Thyroid gland (tissue), 4 donors: ENCODE data around the gene MAD1L1.

Experiments used
- POLR2A ChIP-seq, 2 donors: fragments of 450-650 bp; IDR thresholded peaks; one replicate each; pipeline ENCODE4 v1.6.1; 2017; ENCODE audit warnings: antibody characterized with exemption in 2 of 2, mild to moderate bottlenecking in 2 of 2, moderate library complexity in 1 of 2
- TF ChIP-seq, protein P1 (sequence below), 6 experiments: fragments of 200-600 bp in 3 of 6; fragments of 450-650 bp in 3 of 6; sonication (generic) in 3 of 6; IDR thresholded peaks; one replicate each; pipeline ENCODE4 v1.5.1; 2016 to 2019; ENCODE audit warnings: antibody characterized with exemption in 6 of 6, mild to moderate bottlenecking in 2 of 6, inconsistent platforms in 1 of 6, moderate library complexity in 1 of 6

DNA sequence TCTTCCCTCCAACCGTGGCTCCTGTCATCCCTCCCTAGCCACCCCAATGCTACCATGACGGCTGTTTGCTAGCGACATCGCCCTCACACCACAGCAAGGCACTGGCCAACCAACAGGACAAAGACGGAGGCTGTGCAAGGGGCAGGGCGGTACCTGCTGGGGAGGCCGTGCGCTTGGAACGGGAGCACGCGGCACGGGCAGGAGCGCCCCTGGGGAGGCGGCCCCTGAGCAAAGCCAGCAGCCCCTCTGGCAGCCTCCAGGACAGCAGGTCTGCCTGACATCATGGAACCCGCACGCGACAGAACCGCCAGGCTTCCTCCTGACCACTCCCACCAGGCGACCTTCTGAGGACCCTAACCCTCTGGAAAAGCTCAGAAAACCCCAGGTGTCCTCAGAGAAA lies 12.7 kb downstream of the MAD1L1 start:
- TF ChIP-seq, protein P1, sequence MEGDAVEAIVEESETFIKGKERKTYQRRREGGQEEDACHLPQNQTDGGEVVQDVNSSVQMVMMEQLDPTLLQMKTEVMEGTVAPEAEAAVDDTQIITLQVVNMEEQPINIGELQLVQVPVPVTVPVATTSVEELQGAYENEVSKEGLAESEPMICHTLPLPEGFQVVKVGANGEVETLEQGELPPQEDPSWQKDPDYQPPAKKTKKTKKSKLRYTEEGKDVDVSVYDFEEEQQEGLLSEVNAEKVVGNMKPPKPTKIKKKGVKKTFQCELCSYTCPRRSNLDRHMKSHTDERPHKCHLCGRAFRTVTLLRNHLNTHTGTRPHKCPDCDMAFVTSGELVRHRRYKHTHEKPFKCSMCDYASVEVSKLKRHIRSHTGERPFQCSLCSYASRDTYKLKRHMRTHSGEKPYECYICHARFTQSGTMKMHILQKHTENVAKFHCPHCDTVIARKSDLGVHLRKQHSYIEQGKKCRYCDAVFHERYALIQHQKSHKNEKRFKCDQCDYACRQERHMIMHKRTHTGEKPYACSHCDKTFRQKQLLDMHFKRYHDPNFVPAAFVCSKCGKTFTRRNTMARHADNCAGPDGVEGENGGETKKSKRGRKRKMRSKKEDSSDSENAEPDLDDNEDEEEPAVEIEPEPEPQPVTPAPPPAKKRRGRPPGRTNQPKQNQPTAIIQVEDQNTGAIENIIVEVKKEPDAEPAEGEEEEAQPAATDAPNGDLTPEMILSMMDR (IDR thresholded peaks at IDR 0.05): no peak
- TF ChIP-seq POLR2A (IDR thresholded peaks at IDR 0.05): no peak
